Keratinocyte (primary cell): ENCODE data around the gene C20orf144.

Experiments used
- CTCF ChIP-seq, 3 experiments: IDR thresholded peaks in 1 of 3; conservative IDR thresholded peaks in 1 of 3; optimal IDR thresholded peaks in 1 of 3; 2 replicates in 2 of 3; 3 replicates in 1 of 3; pipeline versions ENCODE3 to v1.5.1; 2011; ENCODE audit warnings: low read length in 3 of 3, mild to moderate bottlenecking in 3 of 3, moderate library complexity in 2 of 3, control low read depth in 1 of 3, inconsistent platforms in 1 of 3; ENCODE audit not compliant: insufficient read depth in 2 of 3; ENCODE audit errors: extremely low read depth in 1 of 3
- EZH2 ChIP-seq: IDR thresholded peaks from one replicate; pipeline ENCODE4 v1.6.1; 2012; ENCODE audit warnings: inconsistent platforms, mild to moderate bottlenecking, low read length, moderate library complexity

- TF ChIP-seq CTCF (optimal IDR thresholded peaks at IDR 0.05 in 1 of 3, IDR thresholded peaks at IDR 0.05 in 1 of 3, conservative IDR thresholded peaks at IDR 0.05 in 1 of 3; ENCODE audit: extremely low read depth in 1 of 3, insufficient read depth in 2 of 3, low read length in 3 of 3) = no peak
- no peak for TF ChIP-seq EZH2
Measured at GRCh38 chr20:33670715-33671499, 8.8 kb downstream of the C20orf144 start.
